NB4 (cell line): ENCODE measurements around the gene LRBA.
A peak's percentile ranks its signal among the peaks of the same experiment; 100 is the strongest.

Experiments used
- DNase-seq: peaks from one replicate; pipeline ENCODE4 v3.0.0; 2010; ENCODE audit warnings: low read depth
- H3K4me3 ChIP-seq: one replicate; pipeline ENCODE4 v1.5.1; 2011; ENCODE audit warnings: mild to moderate bottlenecking, low read depth, low read length, moderate library complexity
- MYC ChIP-seq: IDR thresholded peaks from 2 replicates; pipeline ENCODE4 v1.6.1; 2011; ENCODE audit warnings: low read depth, low read length
- POLR2A ChIP-seq: IDR thresholded peaks from 2 replicates; pipeline ENCODE4 v1.6.1; 2011; ENCODE audit warnings: mild to moderate bottlenecking; ENCODE audit not compliant: insufficient read length; ENCODE audit errors: extremely low read depth
- TF ChIP-seq, protein P1 (sequence below): IDR thresholded peaks from 2 replicates; pipeline ENCODE4 v1.6.1; 2011; ENCODE audit warnings: low read depth, low read length
- TF ChIP-seq, protein P2 (sequence below): IDR thresholded peaks from one replicate; pipeline ENCODE4 v1.5.1; 2012; ENCODE audit warnings: low read depth, low read length

The LRBA gene

DNA sequence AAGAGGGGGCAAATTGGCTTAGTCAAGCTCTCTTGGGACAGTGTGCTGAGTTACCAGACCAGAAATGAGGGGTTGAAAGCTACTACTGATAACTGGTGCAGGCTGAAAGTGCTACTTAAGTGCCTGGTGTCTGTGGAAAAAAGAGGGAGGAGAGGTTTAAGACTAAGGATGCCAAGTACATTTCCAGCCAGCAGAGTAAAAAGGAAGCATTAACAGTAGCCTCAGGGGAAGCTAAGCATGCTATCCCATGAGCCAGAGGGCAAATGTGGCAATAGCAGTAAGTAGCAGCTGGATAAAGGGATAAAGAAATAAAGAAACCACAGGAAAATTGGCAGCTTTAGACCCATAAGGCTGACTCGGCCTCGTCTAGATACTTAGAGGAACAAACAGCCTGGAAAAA, 629.5 kb downstream of the LRBA start:
- no peak for TF ChIP-seq POLR2A
- TF ChIP-seq MYC = no peak
- TF ChIP-seq, protein P1, sequence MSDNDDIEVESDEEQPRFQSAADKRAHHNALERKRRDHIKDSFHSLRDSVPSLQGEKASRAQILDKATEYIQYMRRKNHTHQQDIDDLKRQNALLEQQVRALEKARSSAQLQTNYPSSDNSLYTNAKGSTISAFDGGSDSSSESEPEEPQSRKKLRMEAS = no peak
- TF ChIP-seq, protein P2, sequence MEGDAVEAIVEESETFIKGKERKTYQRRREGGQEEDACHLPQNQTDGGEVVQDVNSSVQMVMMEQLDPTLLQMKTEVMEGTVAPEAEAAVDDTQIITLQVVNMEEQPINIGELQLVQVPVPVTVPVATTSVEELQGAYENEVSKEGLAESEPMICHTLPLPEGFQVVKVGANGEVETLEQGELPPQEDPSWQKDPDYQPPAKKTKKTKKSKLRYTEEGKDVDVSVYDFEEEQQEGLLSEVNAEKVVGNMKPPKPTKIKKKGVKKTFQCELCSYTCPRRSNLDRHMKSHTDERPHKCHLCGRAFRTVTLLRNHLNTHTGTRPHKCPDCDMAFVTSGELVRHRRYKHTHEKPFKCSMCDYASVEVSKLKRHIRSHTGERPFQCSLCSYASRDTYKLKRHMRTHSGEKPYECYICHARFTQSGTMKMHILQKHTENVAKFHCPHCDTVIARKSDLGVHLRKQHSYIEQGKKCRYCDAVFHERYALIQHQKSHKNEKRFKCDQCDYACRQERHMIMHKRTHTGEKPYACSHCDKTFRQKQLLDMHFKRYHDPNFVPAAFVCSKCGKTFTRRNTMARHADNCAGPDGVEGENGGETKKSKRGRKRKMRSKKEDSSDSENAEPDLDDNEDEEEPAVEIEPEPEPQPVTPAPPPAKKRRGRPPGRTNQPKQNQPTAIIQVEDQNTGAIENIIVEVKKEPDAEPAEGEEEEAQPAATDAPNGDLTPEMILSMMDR = no peak
- DNase-seq = peak; percentile 10
- no peak overlapping the region for H3K4me3 ChIP-seq

DNA sequence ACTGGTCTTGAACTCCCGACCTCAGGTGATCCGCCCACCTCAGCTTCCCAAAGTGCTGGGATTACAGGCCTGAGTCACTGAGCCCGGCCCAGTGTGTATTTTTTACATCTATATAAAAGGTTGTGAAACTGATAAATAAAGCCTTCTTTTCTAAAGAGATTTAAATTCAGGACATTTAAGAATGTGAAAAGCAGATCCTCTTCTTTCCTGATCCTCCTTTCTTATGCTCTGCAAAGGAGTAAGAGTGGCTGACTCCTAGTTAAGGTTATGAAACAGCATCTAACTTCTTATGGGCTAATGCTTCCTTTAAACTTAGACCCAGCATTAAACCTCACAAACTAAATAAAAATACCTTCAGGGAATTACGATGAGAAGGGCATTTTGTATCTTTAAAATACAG, 630.8 kb downstream of the LRBA start:
- TF ChIP-seq POLR2A (no peak), MYC (no peak)
- TF ChIP-seq, protein P1 = no peak
- TF ChIP-seq, protein P2 = no peak
- no peak overlapping the region for H3K4me3 ChIP-seq
- no peak for DNase-seq

DNA sequence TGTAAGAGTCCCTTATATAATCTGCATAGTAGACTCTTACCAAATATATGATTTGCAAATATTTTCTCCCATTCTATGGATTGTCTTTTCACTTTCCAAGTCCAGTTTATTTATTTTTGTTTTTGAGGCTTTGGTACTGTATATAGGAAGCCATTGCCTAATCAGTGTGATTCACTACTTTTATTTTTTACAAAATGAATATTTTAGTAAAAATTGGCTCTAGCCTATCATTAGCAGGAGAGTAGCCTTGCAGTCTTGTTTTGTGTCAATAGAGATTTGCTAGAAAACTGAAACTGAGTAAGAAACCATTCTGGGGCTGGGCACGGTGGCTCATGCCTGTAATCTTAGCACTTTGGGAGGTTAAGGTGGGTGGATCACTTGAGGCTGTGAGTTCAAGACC, 633.1 kb downstream of the LRBA start:
- TF ChIP-seq, protein P1 = no peak
- TF ChIP-seq MYC (no peak), POLR2A (no peak)
- TF ChIP-seq, protein P2 = no peak
- H3K4me3 ChIP-seq = no peak overlapping the region
- no peak for DNase-seq

DNA sequence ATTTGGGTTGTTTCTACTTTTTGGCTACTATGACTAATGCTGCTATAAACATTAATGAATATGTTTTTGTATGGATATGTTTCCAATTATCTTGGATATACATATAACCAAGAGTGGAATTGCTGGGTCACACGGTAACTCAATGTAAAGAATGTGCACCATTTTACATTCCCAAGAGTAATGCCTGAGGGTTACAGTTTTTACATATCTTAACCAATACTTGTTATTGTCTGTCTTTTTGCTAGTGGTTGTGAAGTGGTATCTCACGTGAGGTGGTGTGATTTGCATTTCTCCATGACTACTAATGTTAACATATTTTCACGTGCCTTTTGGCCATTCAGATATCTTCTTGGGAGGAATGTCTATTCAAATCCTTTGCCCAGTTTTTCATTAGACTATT, 633.5 kb downstream of the LRBA start:
- TF ChIP-seq, protein P2 = no peak
- no peak for TF ChIP-seq MYC
- TF ChIP-seq, protein P1 = no peak
- TF ChIP-seq POLR2A = no peak
- DNase-seq = no peak
- no peak overlapping the region for H3K4me3 ChIP-seq

DNA sequence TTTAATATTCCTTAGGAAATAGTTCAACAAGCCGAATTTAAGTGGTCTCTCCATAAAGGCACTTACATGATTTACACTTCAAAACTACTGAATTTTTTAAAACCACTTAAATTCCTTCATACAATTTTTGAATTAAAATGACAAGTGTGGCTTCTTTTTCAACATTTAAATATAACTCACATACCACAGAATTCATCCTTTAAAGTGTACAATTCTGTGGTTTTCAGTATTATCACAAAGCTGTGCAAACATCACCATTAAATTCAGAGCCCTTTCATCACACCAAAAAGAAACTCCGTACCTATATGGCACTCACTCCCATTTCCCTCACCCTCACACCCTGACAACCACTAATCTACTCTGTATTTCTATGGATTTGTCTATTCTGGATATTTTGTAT, 634.0 kb downstream of the LRBA start:
- DNase-seq = no peak
- no peak for TF ChIP-seq POLR2A
- no peak for TF ChIP-seq MYC
- TF ChIP-seq, protein P2 = no peak
- TF ChIP-seq, protein P1 = no peak
- no peak overlapping the region for H3K4me3 ChIP-seq

DNA sequence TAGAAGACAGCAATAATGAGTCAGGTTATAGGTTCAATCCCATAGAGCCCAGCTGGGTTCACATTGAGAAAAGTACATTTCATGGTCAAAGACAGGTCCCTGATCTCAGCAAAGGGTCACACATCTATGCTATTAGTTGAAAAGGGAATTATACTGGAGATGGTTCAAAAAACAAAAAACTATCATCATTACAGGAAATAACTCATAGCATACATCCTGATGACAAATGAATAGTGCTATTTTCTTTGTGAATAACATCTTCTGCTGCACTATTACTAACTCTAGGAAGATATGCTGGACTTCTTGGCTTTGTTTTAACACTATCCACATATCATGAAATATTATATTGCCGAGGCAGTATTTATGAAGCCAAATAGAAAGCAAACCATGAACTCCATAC, 635.6 kb downstream of the LRBA start:
- no peak for DNase-seq
- no peak overlapping the region for H3K4me3 ChIP-seq
- TF ChIP-seq, protein P2 = no peak
- TF ChIP-seq, protein P1 = no peak
- TF ChIP-seq POLR2A = no peak
- no peak for TF ChIP-seq MYC
